HepG2 (cell line): ENCODE results near the gene GPATCH3. TPM values are rescaled to one million over a fixed set of nuclear protein-coding genes. Genes with fewer than 3 reads are reported as not detected.

ENCODE experiments used
- AKAP8 ChIP-seq: sonication (generic); formaldehyde crosslinking; IDR thresholded peaks from 2 replicates; pipeline ENCODE4 v1.5.1; 2020; ENCODE audit warnings: mild to moderate bottlenecking, missing genetic modification reagents
- EED ChIP-seq: sonication (generic); formaldehyde crosslinking; IDR thresholded peaks from 2 replicates; pipeline ENCODE4 v1.5.0; 2020; ENCODE audit warnings: mild to moderate bottlenecking, missing genetic modification reagents
- EZH2 ChIP-seq: conservative IDR thresholded peaks from 2 replicates; pipeline ENCODE4 v1.6.1; 2012; ENCODE audit warnings: mild to moderate bottlenecking, low read depth, low read length, moderate library complexity
- FOXC1 ChIP-seq: sonication (generic); formaldehyde crosslinking; IDR thresholded peaks from 2 replicates; pipeline ENCODE4 v1.8.0; 2022; ENCODE audit warnings: mild to moderate bottlenecking, missing genetic modification reagents, borderline replicate concordance
- MYC ChIP-seq: sonication (generic); formaldehyde crosslinking; IDR thresholded peaks from 2 replicates; pipeline ENCODE4 v1.9.0; 2021; ENCODE audit warnings: missing genetic modification reagents, borderline replicate concordance
- PHF8 ChIP-seq: sonication (generic); formaldehyde crosslinking; IDR thresholded peaks from 2 replicates; pipeline ENCODE4 v1.5.0; 2020; ENCODE audit warnings: missing genetic modification reagents
- PRDM15 ChIP-seq: sonication (generic); formaldehyde crosslinking; IDR thresholded peaks from 2 replicates; pipeline ENCODE4 v1.4.0; 2020; ENCODE audit warnings: missing genetic modification reagents
- SATB2 ChIP-seq: sonication (generic); formaldehyde crosslinking; IDR thresholded peaks from 2 replicates; pipeline ENCODE4 v1.5.0; 2020; ENCODE audit warnings: missing genetic modification reagents
- STAT6 ChIP-seq: sonication (generic); formaldehyde crosslinking; IDR thresholded peaks from 2 replicates; pipeline ENCODE4 v1.4.0; 2020; ENCODE audit warnings: missing genetic modification reagents, mild to moderate bottlenecking, borderline replicate concordance
- THAP11 ChIP-seq: IDR thresholded peaks from 2 replicates; pipeline ENCODE4 v1.6.1; 2016; ENCODE audit warnings: missing biosample characterization, missing genetic modification reagents
- ZBTB46 ChIP-seq: sonication (generic); formaldehyde crosslinking; IDR thresholded peaks from 2 replicates; pipeline ENCODE4 v1.4.0; 2020; ENCODE audit warnings: mild to moderate bottlenecking, missing genetic modification reagents, borderline replicate concordance
- ZFP82 ChIP-seq: sonication (generic); formaldehyde crosslinking; IDR thresholded peaks from 2 replicates; pipeline ENCODE4 v1.5.1; 2020; ENCODE audit warnings: mild to moderate bottlenecking, missing genetic modification reagents, borderline replicate concordance
- ZNF205 ChIP-seq: IDR thresholded peaks from 2 replicates; pipeline ENCODE4 v1.6.1; 2018; ENCODE audit warnings: missing biosample characterization, missing genetic modification reagents
- ZNF326 ChIP-seq: sonication (generic); formaldehyde crosslinking; IDR thresholded peaks from 2 replicates; pipeline ENCODE4 v1.4.0; 2020; ENCODE audit warnings: missing genetic modification reagents, borderline replicate concordance
- ZNF350 ChIP-seq: sonication (generic); formaldehyde crosslinking; IDR thresholded peaks from 2 replicates; pipeline ENCODE4 v1.4.0; 2020; ENCODE audit warnings: mild to moderate bottlenecking, low read depth, missing genetic modification reagents, borderline replicate concordance
- ZNF660 ChIP-seq: sonication (generic); formaldehyde crosslinking; IDR thresholded peaks from 2 replicates; pipeline ENCODE4 v1.5.1; 2020; ENCODE audit warnings: mild to moderate bottlenecking, low read depth, missing genetic modification reagents, borderline replicate concordance
- ZNF704 ChIP-seq: sonication (generic); formaldehyde crosslinking; IDR thresholded peaks from 2 replicates; pipeline ENCODE4 v1.8.1; 2023; ENCODE audit warnings: mild to moderate bottlenecking, inconsistent platforms, moderate library complexity, missing genetic modification reagents, borderline replicate concordance
- ZNF746 ChIP-seq: sonication (generic); formaldehyde crosslinking; IDR thresholded peaks from 2 replicates; pipeline ENCODE4 v1.8.0; 2022; ENCODE audit warnings: mild to moderate bottlenecking, missing genetic modification reagents
- ZNF879 ChIP-seq: sonication (generic); formaldehyde crosslinking; IDR thresholded peaks from 2 replicates; pipeline ENCODE4 v1.8.1; 2023; ENCODE audit warnings: missing genetic modification reagents
- ZNF891 ChIP-seq: sonication (generic); formaldehyde crosslinking; IDR thresholded peaks from 2 replicates; pipeline ENCODE4 v1.5.0; 2020; ENCODE audit warnings: mild to moderate bottlenecking, missing genetic modification reagents
- ZSCAN20 ChIP-seq: sonication (generic); formaldehyde crosslinking; IDR thresholded peaks from 2 replicates; pipeline ENCODE4 v1.4.0; 2020; ENCODE audit warnings: missing genetic modification reagents, mild to moderate bottlenecking, borderline replicate concordance
- polyA plus RNA-seq, 8 experiments: library from polyadenylated mRNA; depleted of rRNA in 3 of 8; stranded (reverse) in 7 of 8; unstranded in 1 of 8; fragments of >200 nt; fragmentation: Illumina TruSeq in 4 of 8; extraction: Trizol in 4 of 8; gene quantifications; 2 replicates each; pipeline versions ENCODE4 v1.2.1 to v1.2.3, GENCODE V29; 2011 to 2016; ENCODE audit warnings: low read depth in 4 of 8, missing spikeins in 1 of 8, mixed read lengths in 1 of 8; ENCODE audit not compliant: insufficient read depth in 1 of 8
- total RNA-seq, 5 experiments: library from RNA; depleted of rRNA; stranded (reverse); fragments of >200 nt; fragmentation: Illumina TruSeq; extraction: Trizol; gene quantifications; 2 replicates each; pipeline ENCODE4 v1.2.3, GENCODE V29; 2016; ENCODE audit warnings: low read depth in 1 of 5

GPATCH3 gene
- total and polyA plus RNA-seq, 2 of the 13 experiments (the other 11 are each of a cell fraction or from before 2014, with no cell fraction given) = 8.3 to 11.0 TPM

- TF ChIP-seq PRDM15 (CRISPR knock-in tag) = no peak
- no peak for TF ChIP-seq EZH2
- no peak for TF ChIP-seq EED
- no peak for TF ChIP-seq ZNF704 (CRISPR knock-in tag)
- no peak for TF ChIP-seq ZFP82 (CRISPR knock-in tag)
- peak; percentile 84 for TF ChIP-seq AKAP8
- TF ChIP-seq ZBTB46 (CRISPR knock-in tag) = no peak
- TF ChIP-seq FOXC1 (CRISPR knock-in tag) = peak; percentile 88; the same call in 1 of the 2 replicates
- TF ChIP-seq ZNF891 (CRISPR knock-in tag) = no peak
- peak; percentile 96 for TF ChIP-seq ZNF350 (CRISPR knock-in tag)
- 0 out of 2 replicates have a peak, but pooled peaks have one; percentile 78 for TF ChIP-seq STAT6 (CRISPR knock-in tag)
- TF ChIP-seq MYC (CRISPR knock-in tag) = peak; percentile 66
- TF ChIP-seq THAP11 = peak; percentile 76
- peak; percentile 97 for TF ChIP-seq ZNF746
- no peak for TF ChIP-seq ZNF326
- no peak for TF ChIP-seq ZNF879 (CRISPR knock-in tag)
- no peak for TF ChIP-seq SATB2 (CRISPR knock-in tag)
- TF ChIP-seq ZNF660 (CRISPR knock-in tag) = no peak
- TF ChIP-seq PHF8 (CRISPR knock-in tag) = 0 out of 2 replicates have a peak, but pooled peaks have one; percentile 39
- TF ChIP-seq ZSCAN20 (CRISPR knock-in tag) = no peak
- TF ChIP-seq ZNF205 (CRISPR knock-in tag) = no peak
These were observed 37.9 kb upstream of the GPATCH3 start (continued) for GRCh38 chr1:26938004-26938658.
